Lower leg skin (tissue), 4 donors: Measurements from ENCODE around the gene WDTC1. TPM values are rescaled to one million over a fixed set of nuclear protein-coding genes. Genes with fewer than 3 reads are reported as not detected.
"Not testable (repeated sequence)": the region's sequence is repeated elsewhere in the genome, so short reads cannot be mapped to it uniquely, and the experiment has no call there.

ENCODE experiments used
- DNase-seq, 2 donors: peaks; one replicate each; pipeline ENCODE4 v3.0.0-alpha.2; 2019; ENCODE audit warnings: low spot score in 2 of 2
- H3K4me3 ChIP-seq: fragments of 200-600 bp; sonication (generic); 2 replicates; pipeline ENCODE4 v1.5.1; 2017; ENCODE audit warnings: mild to moderate bottlenecking, low read depth; ENCODE audit not compliant: poor library complexity, severe bottlenecking
- CTCF ChIP-seq, 3 donors: fragments of 450-650 bp; IDR thresholded peaks; one replicate each; pipeline ENCODE4 v1.5.1; 2016; ENCODE audit warnings: antibody characterized with exemption in 3 of 3, mild to moderate bottlenecking in 3 of 3, moderate library complexity in 2 of 3
- POLR2A ChIP-seq, 2 donors: fragments of 450-650 bp; IDR thresholded peaks; one replicate each; pipeline ENCODE4 v1.6.1; 2016 to 2017; ENCODE audit warnings: antibody characterized with exemption in 2 of 2, mild to moderate bottlenecking in 1 of 2, moderate library complexity in 1 of 2
- WGBS, 2 donors: methylation state at CpG; one replicate each; pipeline ENCODE4 v1.1.5; 2018; 5-methylcytosine and 5-hydroxymethylcytosine counted together
- intact Hi-C: fragments of 100-400 bp; cut with DNase I; formaldehyde crosslinking; loops from one replicate; pipeline ENCODE4 v1.15.0; 2023; ENCODE audit warnings: low total_unique reads
- total RNA-seq, 4 donors: library from RNA; depleted of rRNA; stranded (reverse); fragments of >200 nt; gene quantifications; one replicate each; pipeline ENCODE4 v1.1.0, GENCODE V29; 2016

The WDTC1 gene
- total RNA-seq, 4 donors from 2014 or later = 43.8 to 75.6 (median 65.1) TPM

GRCh38 chr1:27241677-27242076, 7.2 kb downstream of the WDTC1 start:
- DNase-seq = no peak
- no peak overlapping the region for H3K4me3 ChIP-seq
- no peak for TF ChIP-seq POLR2A (IDR thresholded peaks at IDR 0.05)
- TF ChIP-seq CTCF (IDR thresholded peaks at IDR 0.05) = no peak
- intact Hi-C loops = no loop called here
- 92 to 98% methylated on average over 4 of the region's 4 CpGs for WGBS, 2 donors

GRCh38 chr1:27243665-27244064, 9.2 kb downstream of the WDTC1 start:
- intact Hi-C loops, H3K4me3 ChIP-seq, DNase-seq: not testable (repeated sequence)
- 89 to 95% methylated on average over 5 of the region's 5 CpGs for WGBS, 2 donors

- 95 to 100% methylated on average over 1 of the region's 1 CpG for WGBS, 2 donors
- H3K4me3 ChIP-seq = no peak overlapping the region
- intact Hi-C loops = no loop called here
- DNase-seq = no peak
- TF ChIP-seq CTCF (IDR thresholded peaks at IDR 0.05) (no peak), POLR2A (IDR thresholded peaks at IDR 0.05) (no peak)
Observed at GRCh38 chr1:27246194-27246593, 11.8 kb downstream of the WDTC1 start.

- H3K4me3 ChIP-seq = no peak overlapping the region
- no peak for DNase-seq
- 87 to 92% methylated on average over 3 of the region's 3 CpGs for WGBS, 2 donors
- intact Hi-C loops = no loop called here
- no peak for TF ChIP-seq POLR2A (IDR thresholded peaks at IDR 0.05)
Observed at GRCh38 chr1:27253596-27253995, 19.2 kb downstream of the WDTC1 start.

- no peak for DNase-seq
- TF ChIP-seq CTCF (IDR thresholded peaks at IDR 0.05) (no peak), POLR2A (IDR thresholded peaks at IDR 0.05) (no peak)
- no peak overlapping the region for H3K4me3 ChIP-seq
- intact Hi-C loops = no loop called here
Observed at GRCh38 chr1:27255136-27255535, 20.7 kb downstream of the WDTC1 start.

GRCh38 chr1:27257155-27257554, 22.7 kb downstream of the WDTC1 start:
- DNase-seq = no peak
- no peak overlapping the region for H3K4me3 ChIP-seq
- intact Hi-C loops = no loop called here
- TF ChIP-seq CTCF (IDR thresholded peaks at IDR 0.05) = no peak
- no peak for TF ChIP-seq POLR2A (IDR thresholded peaks at IDR 0.05)
- WGBS, 2 donors = 96 to 97% methylated on average over 6 of the region's 6 CpGs

GRCh38 chr1:27258598-27258997, 24.2 kb downstream of the WDTC1 start:
- H3K4me3 ChIP-seq = no peak overlapping the region
- TF ChIP-seq CTCF (IDR thresholded peaks at IDR 0.05) = no peak
- no peak for TF ChIP-seq POLR2A (IDR thresholded peaks at IDR 0.05)
- intact Hi-C loops = no loop called here
- DNase-seq = no peak
- 77 to 79% methylated on average over 6 of the region's 6 CpGs for WGBS, 2 donors
